Activated CD8-positive, alpha-beta T cell treated with anti-CD3 and anti-CD28 coated beads for 36 hours (primary cell): ENCODE results near the gene DGAT2. TPM values are rescaled to one million over a fixed set of nuclear protein-coding genes. Genes with fewer than 3 reads are reported as not detected.

Experiments
- ATAC-seq: fragments of 200-7000 bp; cut with Tn5 transposase; one replicate; pipeline ENCODE4 v1.10.0; 2021; ENCODE audit warnings: mild to moderate bottlenecking, moderate library complexity
- CTCF ChIA-PET: fragments of 350-600 bp; sonication (Branson Sonifier 250); formaldehyde crosslinking; loops from one replicate; lab custom pipeline; 2021; ENCODE audit warnings: antibody characterized with exemption; lab: Charles Lee
- POLR2A ChIA-PET: fragments of 350-600 bp; sonication (Branson Sonifier 250); formaldehyde crosslinking; loops from one replicate; lab custom pipeline; 2021; ENCODE audit warnings: antibody characterized with exemption; lab: Charles Lee
- DNase-seq: peaks from one replicate; pipeline ENCODE4 v3.0.0-alpha.2; 2020
- H3K27ac Mint-ChIP-seq: one replicate; pipeline ENCODE4 v1.8.0; 2021; ENCODE audit warnings: mild to moderate bottlenecking, mixed read lengths
- H3K27me3 Mint-ChIP-seq: one replicate; pipeline ENCODE4 v1.8.0; 2021; ENCODE audit warnings: mixed read lengths
- H3K36me3 Mint-ChIP-seq: one replicate; pipeline ENCODE4 v1.8.0; 2021; ENCODE audit warnings: low read depth, mixed read lengths
- H3K4me1 Mint-ChIP-seq: one replicate; pipeline ENCODE4 v1.8.0; 2021; ENCODE audit warnings: low read depth, mixed read lengths
- H3K4me3 Mint-ChIP-seq: one replicate; pipeline ENCODE4 v1.8.0; 2021; ENCODE audit warnings: mild to moderate bottlenecking, moderate library complexity, mixed read lengths
- H3K9me3 Mint-ChIP-seq: one replicate; pipeline ENCODE4 v1.8.0; 2021; ENCODE audit warnings: mixed read lengths
- CTCF ChIP-seq: fragments of 200-600 bp; IDR thresholded peaks from one replicate; pipeline ENCODE4 v1.8.0; 2022; ENCODE audit warnings: antibody characterized with exemption, mild to moderate bottlenecking
- intact Hi-C: fragments of 100-400 bp; cut with micrococcal nuclease; formaldehyde crosslinking; loops from one replicate; pipeline ENCODE4 v1.10.0; 2022
- total RNA-seq, 2 experiments: library from RNA; stranded (reverse); gene quantifications; one replicate each; pipeline ENCODE4 v1.2.3, GENCODE V29; 2021

Gene DGAT2
- total RNA-seq, 2 experiments from 2014 or later = 1.7 to 1.8 TPM

DNA sequence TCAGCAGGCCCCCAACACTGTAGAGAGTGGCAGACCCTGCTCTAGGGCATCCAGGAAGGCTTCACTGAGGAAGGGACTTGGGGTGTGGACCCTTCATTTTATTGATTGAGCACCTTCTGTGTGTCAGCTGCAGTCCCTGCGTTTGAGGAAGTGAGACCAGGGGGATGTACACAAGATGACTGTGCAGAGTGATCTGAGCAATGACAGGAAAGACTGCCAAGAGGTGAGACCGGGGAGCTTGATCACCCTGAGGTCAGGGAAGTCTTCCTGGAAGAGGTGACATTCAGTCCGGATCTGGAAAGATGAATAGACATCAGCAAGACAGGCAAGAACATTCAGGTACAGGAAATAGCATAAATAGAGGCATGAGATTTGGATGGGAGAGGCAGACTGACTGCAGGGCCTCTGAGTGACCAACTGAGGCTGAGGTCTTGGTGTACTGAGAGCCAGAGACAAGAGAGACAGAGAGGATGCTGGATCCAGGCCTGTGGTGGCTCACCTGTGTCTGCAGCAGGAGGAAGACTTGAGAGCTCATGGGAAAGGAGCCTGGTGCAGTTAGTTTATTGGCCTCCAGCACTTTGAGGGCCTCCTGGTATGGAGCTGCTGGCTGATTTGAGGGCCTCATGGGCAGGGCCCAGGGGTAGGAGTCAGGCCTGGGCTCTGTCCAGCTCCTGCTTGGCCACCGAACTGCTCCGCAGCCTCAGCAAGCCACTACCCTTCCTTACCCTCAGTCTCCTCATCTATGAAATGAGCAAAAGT lies 5.2 kb downstream of the DGAT2 start:
- DNase-seq (peak; percentile 44), ATAC-seq (peak; percentile 81)
- peaks cover 23% of the 10 kb centered on the region for H3K4me1 Mint-ChIP-seq
- TF ChIP-seq CTCF = no peak
- H3K27me3 Mint-ChIP-seq = peaks cover 16% of the 10 kb centered on the region
- CTCF ChIA-PET = interaction anchor here (0.8 to 1.5 kb wide), 5 partner anchors 29 to 379 kb away, joined by 3 to 4 read pairs (median 3); no protein-coding TSS in a partner anchor
- no peak overlapping the region for H3K4me3 Mint-ChIP-seq
- POLR2A ChIA-PET = interaction anchor here (0.6 to 1.2 kb wide), 2 partner anchors 40 to 74 kb away, joined by 3 read pairs; no protein-coding TSS in a partner anchor
- H3K36me3 Mint-ChIP-seq = no peaks in the 10 kb centered on the region
- intact Hi-C loops = no loop called here
- no peak overlapping the region for H3K27ac Mint-ChIP-seq
- no peaks in the 10 kb centered on the region for H3K9me3 Mint-ChIP-seq

GRCh38 chr11:75775056-75775455 lies 6.5 kb downstream of the DGAT2 start:
- intact Hi-C loops = no loop called here
- POLR2A ChIA-PET = no interaction called here
- H3K9me3 Mint-ChIP-seq = no peaks in the 10 kb centered on the region

DNA sequence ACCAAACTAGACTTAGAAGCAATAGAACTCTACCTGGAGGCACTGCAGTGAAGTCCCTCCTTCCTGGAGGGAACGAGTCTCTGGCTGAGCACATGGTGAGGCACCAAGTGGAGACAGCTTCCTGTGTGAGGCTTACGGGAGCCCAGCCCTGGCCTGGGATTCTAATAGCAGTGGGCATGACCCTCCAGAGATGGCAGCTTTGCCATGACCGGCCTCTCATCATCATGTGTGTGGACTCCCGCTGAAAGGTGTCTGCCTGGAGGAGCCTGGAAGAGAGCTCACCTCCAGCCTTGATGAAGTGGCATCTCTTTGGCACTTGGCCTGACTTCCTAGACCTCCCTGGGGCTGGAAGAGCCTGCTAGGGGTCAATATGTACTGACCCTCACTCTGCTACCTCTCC lies 8.0 kb downstream of the DGAT2 start:
- no peaks in the 10 kb centered on the region for H3K36me3 Mint-ChIP-seq
- DNase-seq (no peak), ATAC-seq (no peak)
- CTCF ChIA-PET = interaction anchor here (1.1 to 1.3 kb wide), 3 partner anchors 17 to 375 kb away, joined by 3 to 4 read pairs (median 3); no protein-coding TSS in a partner anchor
- H3K27me3 Mint-ChIP-seq = no peaks in the 10 kb centered on the region
- no peak for TF ChIP-seq CTCF
- intact Hi-C loops = no loop called here
- no peak overlapping the region for H3K4me3 Mint-ChIP-seq
- H3K4me1 Mint-ChIP-seq = peaks cover 19% of the 10 kb centered on the region
- no peaks in the 10 kb centered on the region for H3K9me3 Mint-ChIP-seq
- POLR2A ChIA-PET = interaction anchor here (0.6 kb wide), 1 partner anchor 446 kb away, joined by 3 read pairs; no protein-coding TSS in a partner anchor
- no peak overlapping the region for H3K27ac Mint-ChIP-seq

More at GRCh38 chr11:75775056-75775455, 6.5 kb downstream of the DGAT2 start:
- peaks cover 7% of the 10 kb centered on the region for H3K27me3 Mint-ChIP-seq
- no peak overlapping the region for H3K4me3 Mint-ChIP-seq
- no peak overlapping the region for H3K27ac Mint-ChIP-seq
- no peaks in the 10 kb centered on the region for H3K36me3 Mint-ChIP-seq
- no peak for DNase-seq
- no peak for ATAC-seq
- TF ChIP-seq CTCF = no peak
- peaks cover 19% of the 10 kb centered on the region for H3K4me1 Mint-ChIP-seq
- CTCF ChIA-PET = interaction anchor here (1.2 to 1.5 kb wide), 2 partner anchors 28 to 92 kb away, joined by 3 to 4 read pairs; no protein-coding TSS in a partner anchor

- ChIA-PET CTCF (interaction anchor here (0.6 to 1.3 kb wide), 3 partner anchors 24 to 26 kb away, joined by 3 to 4 read pairs (median 3); no protein-coding TSS in a partner anchor), POLR2A (interaction anchor here (0.6 kb wide), 1 partner anchor 47 kb away, joined by 3 read pairs; no protein-coding TSS in a partner anchor)
- Mint-ChIP-seq H3K36me3 (no peaks in the 10 kb centered on the region), H3K4me1 (peaks cover 19% of the 10 kb centered on the region), H3K4me3 (no peak overlapping the region), H3K27me3 (no peaks in the 10 kb centered on the region), H3K9me3 (no peaks in the 10 kb centered on the region), H3K27ac (no peak overlapping the region)
- ATAC-seq (peak; percentile 60), DNase-seq (no peak)
- TF ChIP-seq CTCF = no peak
- intact Hi-C loops = no loop called here
These were observed 9.0 kb downstream of the DGAT2 start for GRCh38 chr11:75777461-75778110.
